Body of pancreas (tissue), 4 donors: ENCODE data around the gene CELSR1. TPM values are rescaled to one million over a fixed set of nuclear protein-coding genes. Genes with fewer than 3 reads are reported as not detected.

Experiments used
- ATAC-seq: fragments of 150-250 bp; one replicate; pipeline ENCODE4 v1.9.1; 2016
- DNase-seq, 4 donors: peaks; one replicate each; pipeline ENCODE4 v3.0.0-alpha.2; 2019
- H3K27ac ChIP-seq, 4 donors: fragments of 200-600 bp; sonication (generic); 1 replicate in 3 of 4; 2 replicates in 1 of 4; pipeline versions ENCODE4 v1.5.1 to v1.6.1; 2016 to 2019; ENCODE audit warnings: mild to moderate bottlenecking in 1 of 4, mixed read lengths in 1 of 4, moderate library complexity in 1 of 4
- H3K27me3 ChIP-seq, 2 donors: fragments of 200-600 bp; sonication (generic); one replicate each; pipeline ENCODE4 v1.6.0; 2016; ENCODE audit warnings: mild to moderate bottlenecking in 1 of 2
- H3K36me3 ChIP-seq, 2 donors: fragments of 200-600 bp; sonication (generic); replicated peaks in 1 of 2; 2 replicates each; pipeline ENCODE4 v1.5.1; 2016; ENCODE audit warnings: low read depth in 2 of 2; ENCODE audit not compliant: insufficient read depth in 1 of 2
- H3K4me1 ChIP-seq: fragments of 200-600 bp; sonication (generic); one replicate; pipeline ENCODE4 v1.6.0; 2016
- H3K4me3 ChIP-seq, 2 donors: fragments of 200-600 bp; sonication (generic); 1 replicate in 1 of 2; 2 replicates in 1 of 2; pipeline ENCODE4 v1.5.1; 2016 to 2019
- H3K9me3 ChIP-seq, 3 donors: fragments of 200-600 bp; sonication (generic); 1 replicate in 2 of 3; 2 replicates in 1 of 3; pipeline ENCODE4 v1.5.1; 2016
- CTCF ChIP-seq, 7 experiments: fragments of 450-650 bp in 4 of 7; fragments of 200-600 bp in 3 of 7; sonication (generic) in 3 of 7; IDR thresholded peaks; one replicate each; pipeline ENCODE4 v1.5.1; 2016 to 2019; ENCODE audit warnings: antibody characterized with exemption in 7 of 7
- POLR2A ChIP-seq, 3 donors: fragments of 450-650 bp; IDR thresholded peaks; one replicate each; pipeline ENCODE4 v1.6.1; 2016; ENCODE audit warnings: antibody characterized with exemption in 3 of 3, mild to moderate bottlenecking in 2 of 3
- WGBS, 2 donors: methylation state at CpG; one replicate each; pipeline ENCODE4 v1.1.5; 2017; 5-methylcytosine and 5-hydroxymethylcytosine counted together
- intact Hi-C: fragments of 100-400 bp; cut with DNase I; formaldehyde crosslinking; loops from one replicate; pipeline ENCODE4 v1.15.1; 2023
- total RNA-seq, 2 donors: library from RNA; depleted of rRNA; stranded (reverse); fragments of >200 nt; gene quantifications; one replicate each; pipeline ENCODE4 v1.1.0, GENCODE V29; 2016

CELSR1 gene
- total RNA-seq, 2 donors from 2014 or later = 0.66 to 3.6 TPM

DNA sequence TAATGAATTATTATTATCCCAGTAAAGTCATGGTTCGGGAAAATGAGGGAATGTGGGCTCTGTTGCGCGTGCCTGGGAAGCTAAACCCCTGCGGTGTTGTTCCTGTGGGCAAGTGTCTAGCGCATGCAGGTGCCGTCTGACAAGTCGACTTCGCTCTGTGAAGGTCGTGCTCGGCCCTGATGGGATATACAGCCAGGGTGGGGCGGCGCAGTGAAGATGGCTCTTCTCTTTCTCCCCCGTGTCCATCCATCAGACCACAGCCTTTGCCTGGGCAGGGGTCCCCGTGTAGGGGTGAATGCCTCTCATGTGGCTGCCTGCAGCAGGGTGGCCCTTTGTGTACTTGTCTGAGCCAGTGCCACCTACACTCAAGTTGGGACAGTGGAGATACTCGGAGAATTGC lies 214.7 kb downstream of the CELSR1 start:
- no peaks in the 10 kb centered on the region for H3K4me1 ChIP-seq
- no peaks in the 10 kb centered on the region for H3K27me3 ChIP-seq
- no peaks in the 10 kb centered on the region for H3K36me3 ChIP-seq
- no peak overlapping the region for H3K4me3 ChIP-seq
- ATAC-seq = no peak
- H3K9me3 ChIP-seq = no peaks in the 10 kb centered on the region
- no peak overlapping the region for H3K27ac ChIP-seq
- 87 to 90% methylated on average over 14 to 15 of the region's 15 CpGs for WGBS, 2 donors
- intact Hi-C loops = no loop called here
- DNase-seq = no peak
- no peak for TF ChIP-seq CTCF (IDR thresholded peaks at IDR 0.05)
- TF ChIP-seq POLR2A (IDR thresholded peaks at IDR 0.05) = no peak

DNA sequence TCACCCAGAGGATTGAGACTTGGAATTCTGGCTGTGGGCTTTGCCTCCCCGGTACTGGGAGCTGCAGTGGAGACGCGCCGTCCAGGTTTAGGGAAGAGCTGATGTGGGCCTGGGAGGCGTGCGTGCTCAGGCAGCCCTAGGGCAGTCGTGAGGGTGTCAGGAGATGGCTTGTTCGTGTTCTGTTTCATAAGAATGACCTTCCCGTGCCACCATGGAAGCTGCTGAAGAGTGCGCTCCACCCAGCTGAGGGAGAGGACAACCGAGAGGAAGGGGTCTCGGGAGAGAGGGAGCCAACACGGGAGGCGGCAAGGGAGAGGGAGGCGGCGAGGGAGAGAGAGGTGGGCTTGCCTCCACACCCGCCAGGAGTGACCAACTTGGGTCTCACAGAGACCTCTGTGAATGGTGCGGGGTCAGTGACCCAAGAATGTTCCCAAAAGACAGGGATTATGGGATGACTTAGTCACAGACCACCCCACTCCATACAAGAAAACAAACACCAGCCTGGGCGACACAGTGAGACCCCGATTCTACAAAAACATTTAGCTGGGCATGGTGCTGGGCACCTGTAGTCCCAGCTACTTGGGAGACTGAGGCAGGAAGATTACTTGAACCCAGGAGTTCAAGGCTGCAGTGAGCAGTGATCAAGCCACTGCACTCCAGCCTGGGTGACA lies 216.6 kb downstream of the CELSR1 start:
- 87 to 94% methylated on average over 20 of the region's 20 CpGs for whole genome bisulfite sequencing, 2 donors
- TF ChIP-seq POLR2A (IDR thresholded peaks at IDR 0.05) (no peak), CTCF (IDR thresholded peaks at IDR 0.05) (no peak)
- Histone ChIP-seq H3K4me1 (no peaks in the 10 kb centered on the region), H3K27ac (no peak overlapping the region), H3K27me3 (no peaks in the 10 kb centered on the region), H3K9me3 (no peaks in the 10 kb centered on the region), H3K36me3 (no peaks in the 10 kb centered on the region), H3K4me3 (no peak overlapping the region)
- ATAC-seq = no peak
- intact Hi-C loops = no loop called here
- DNase-seq = no peak

DNA sequence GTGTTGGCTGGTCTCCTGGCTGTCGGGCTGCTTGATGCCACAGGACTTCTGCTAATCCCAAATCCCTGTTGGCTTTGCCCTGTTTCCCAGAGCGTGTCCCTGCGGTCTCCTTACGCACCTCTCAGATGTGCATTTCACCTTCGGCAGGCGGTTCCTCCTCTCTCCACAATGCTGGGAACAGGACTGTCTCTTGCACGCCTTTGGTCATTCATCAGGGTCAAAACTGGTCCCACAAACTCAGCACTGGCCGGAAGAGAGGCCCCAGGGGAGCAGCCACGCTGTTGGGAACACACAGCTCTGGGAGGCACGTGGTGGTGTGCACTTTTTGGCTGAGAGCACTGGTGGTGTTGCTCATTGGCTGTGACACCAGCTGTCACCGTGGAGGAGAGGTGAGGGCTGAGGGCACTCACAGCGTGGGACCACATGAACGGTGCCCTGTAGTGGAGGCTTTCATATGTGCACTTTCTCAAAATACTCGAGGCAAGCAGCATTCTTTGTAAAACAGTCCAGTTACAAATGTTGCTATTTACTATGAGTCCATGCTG lies 217.2 kb downstream of the CELSR1 start:
- 87 to 91% methylated on average over 13 to 14 of the region's 14 CpGs for WGBS, 2 donors
- Histone ChIP-seq H3K4me3 (no peak overlapping the region), H3K4me1 (no peaks in the 10 kb centered on the region), H3K27me3 (no peaks in the 10 kb centered on the region), H3K9me3 (no peaks in the 10 kb centered on the region), H3K27ac (no peak overlapping the region), H3K36me3 (no peaks in the 10 kb centered on the region)
- intact Hi-C loops = no loop called here
- ATAC-seq (no peak), DNase-seq (no peak)
- TF ChIP-seq POLR2A (IDR thresholded peaks at IDR 0.05) (no peak), CTCF (IDR thresholded peaks at IDR 0.05) (no peak)

GRCh38 chr22:46319319-46319718 lies 218.1 kb downstream of the CELSR1 start:
- TF ChIP-seq CTCF (IDR thresholded peaks at IDR 0.05) (no peak), POLR2A (IDR thresholded peaks at IDR 0.05) (no peak)

DNA sequence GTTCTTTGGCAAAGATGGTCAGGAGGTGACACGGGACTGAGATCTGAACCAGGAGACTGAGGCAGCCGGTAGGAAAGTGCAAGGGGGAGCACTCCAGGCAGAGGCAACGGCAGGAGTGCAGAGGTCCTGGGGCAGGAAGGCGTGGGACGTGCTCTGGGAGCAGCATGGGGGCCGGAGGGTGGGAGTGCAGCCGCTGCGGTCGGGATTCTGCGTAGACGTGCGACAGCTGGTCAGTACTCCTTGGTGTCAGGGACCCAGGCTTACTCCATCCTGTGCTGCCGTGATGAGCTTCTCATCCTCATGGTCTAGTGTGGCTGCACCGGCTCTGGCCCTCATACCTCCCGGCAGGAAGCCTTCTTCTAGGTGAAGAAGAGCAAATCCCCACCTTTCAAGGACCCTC lies 218.8 kb downstream of the CELSR1 start:
- no peak for DNase-seq
- 94 to 95% methylated on average over 15 of the region's 15 CpGs for WGBS, 2 donors
- ATAC-seq = no peak

More at GRCh38 chr22:46319319-46319718, 218.1 kb downstream of the CELSR1 start:
- Histone ChIP-seq H3K36me3 (no peaks in the 10 kb centered on the region), H3K27me3 (no peaks in the 10 kb centered on the region), H3K4me3 (no peak overlapping the region), H3K9me3 (no peaks in the 10 kb centered on the region), H3K4me1 (no peaks in the 10 kb centered on the region), H3K27ac (no peak overlapping the region)
- 92 to 96% methylated on average over 7 to 10 of the region's 10 CpGs for WGBS, 2 donors
- no peak for ATAC-seq
- no peak for DNase-seq
- intact Hi-C loops = loop anchor here (5.0 kb wide), 1 partner anchor 322 kb away; no protein-coding TSS in a partner anchor

More for the DNA sequence above, 218.8 kb downstream of the CELSR1 start:
- Histone ChIP-seq H3K27me3 (no peaks in the 10 kb centered on the region), H3K27ac (no peak overlapping the region), H3K4me3 (no peak overlapping the region), H3K4me1 (no peaks in the 10 kb centered on the region), H3K9me3 (no peaks in the 10 kb centered on the region), H3K36me3 (no peaks in the 10 kb centered on the region)
- TF ChIP-seq CTCF (IDR thresholded peaks at IDR 0.05) = no peak
- TF ChIP-seq POLR2A (IDR thresholded peaks at IDR 0.05) = no peak
- intact Hi-C loops = loop anchor here (5.0 kb wide), 1 partner anchor 321 kb away; no protein-coding TSS in a partner anchor
